GM18508 (cell line): Measurements from ENCODE around the gene FRYL.
"Not testable (repeated sequence)": the region's sequence is repeated elsewhere in the genome, so short reads cannot be mapped to it uniquely, and the experiment has no call there.

ENCODE experiments used
- ATAC-seq: cut with Tn5 transposase; IDR thresholded peaks from one replicate; pipeline ENCODE4 v1.9.1; 2021; ENCODE audit warnings: moderate number of reproducible peaks; ENCODE audit not compliant: insufficient read depth, unreplicated experiment

The FRYL gene

DNA sequence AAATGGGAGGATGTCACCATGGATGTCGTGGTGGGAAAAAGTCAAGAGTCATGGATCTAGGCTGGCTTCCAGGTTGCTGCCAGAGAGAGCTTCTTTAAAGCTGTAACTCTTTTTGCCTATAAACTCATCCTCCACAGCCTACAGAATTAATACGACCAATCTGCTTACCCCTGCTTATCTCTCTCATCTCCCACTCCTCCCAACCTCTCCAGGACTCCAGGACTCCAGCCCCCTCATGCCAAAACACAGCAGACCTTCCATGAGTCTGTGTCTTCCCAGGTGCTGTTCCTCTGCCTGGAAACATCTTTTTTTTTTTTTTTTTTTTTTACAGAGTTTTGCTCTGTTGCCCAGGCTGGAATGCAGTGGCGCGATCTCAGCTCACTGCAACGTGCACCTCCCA lies 312.2 kb downstream of the FRYL start:
- no peak for ATAC-seq

DNA sequence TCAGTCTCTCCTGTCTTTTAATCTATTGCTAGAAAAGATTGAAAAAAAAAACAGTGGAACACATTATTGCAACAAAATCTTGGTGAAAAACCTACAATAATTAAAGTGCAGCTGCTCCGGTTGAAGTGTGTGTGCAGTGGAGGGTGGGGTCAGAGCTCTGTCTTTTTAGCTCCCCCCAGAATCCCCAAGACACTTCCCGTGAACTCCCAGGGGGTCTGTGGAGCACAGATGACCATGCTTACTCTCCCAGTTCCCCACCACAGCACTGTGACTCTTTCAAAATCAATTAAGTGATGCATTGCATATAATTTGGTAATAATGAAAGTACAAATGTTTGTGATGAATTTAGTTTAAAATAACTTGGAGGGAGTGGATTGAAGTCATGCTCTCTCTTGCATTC lies 312.6 kb downstream of the FRYL start:
- no peak for ATAC-seq

DNA sequence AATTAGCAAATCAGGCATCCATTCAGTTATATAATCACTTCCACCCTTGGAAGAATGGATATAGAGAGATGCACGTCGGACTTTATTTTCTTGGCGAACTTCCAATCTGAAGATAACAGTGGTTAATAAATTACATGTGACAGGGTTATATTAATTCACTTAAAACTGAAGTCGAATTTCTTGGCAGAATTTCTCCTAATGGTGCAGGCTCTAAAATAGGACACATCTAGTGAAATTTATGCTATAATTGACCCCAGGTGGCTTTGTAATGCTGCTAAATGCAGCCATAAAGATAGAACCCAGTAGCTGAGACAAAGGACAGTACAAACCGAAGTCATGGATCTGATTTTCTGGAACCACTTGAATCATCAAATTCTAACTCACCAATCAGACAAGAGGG lies 317.7 kb downstream of the FRYL start:
- no peak for ATAC-seq

DNA sequence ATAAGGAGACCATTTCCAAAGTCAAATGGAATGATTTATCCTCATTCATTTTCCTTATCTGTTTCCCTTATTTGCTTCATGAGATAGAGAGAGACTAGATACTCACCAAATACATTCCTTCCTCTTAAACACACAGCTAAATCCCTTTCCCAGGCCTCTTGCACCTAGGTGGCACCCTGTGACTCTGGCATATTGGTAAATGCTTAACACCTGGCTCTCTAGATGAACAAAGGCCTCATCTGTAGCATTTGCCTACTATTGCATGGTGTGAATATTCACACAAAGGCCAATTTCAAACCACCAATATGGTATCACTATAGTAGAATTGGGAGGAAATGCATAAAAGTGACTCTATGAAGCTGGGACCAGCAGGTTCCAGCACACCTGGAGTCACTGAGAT lies 319.1 kb downstream of the FRYL start:
- no peak for ATAC-seq

DNA sequence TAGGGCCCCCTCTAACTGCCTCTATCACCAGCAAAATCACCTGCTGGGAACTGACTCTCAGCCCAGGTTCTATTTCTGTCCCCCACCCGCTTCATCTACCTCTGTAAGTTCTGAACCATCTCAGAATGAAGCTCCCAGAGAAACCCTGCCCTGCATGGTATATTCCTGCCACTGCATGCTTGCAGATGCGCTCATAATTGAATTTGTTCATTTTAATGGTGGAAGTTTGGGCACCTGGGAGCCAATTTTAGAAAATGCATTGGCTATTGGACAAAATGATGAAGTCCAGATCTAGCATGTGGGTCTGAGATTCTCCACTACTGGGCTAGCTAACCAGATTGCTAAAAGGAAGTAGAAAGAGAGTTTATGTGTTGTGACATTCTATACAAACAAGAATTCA lies 325.5 kb downstream of the FRYL start:
- no peak for ATAC-seq

DNA sequence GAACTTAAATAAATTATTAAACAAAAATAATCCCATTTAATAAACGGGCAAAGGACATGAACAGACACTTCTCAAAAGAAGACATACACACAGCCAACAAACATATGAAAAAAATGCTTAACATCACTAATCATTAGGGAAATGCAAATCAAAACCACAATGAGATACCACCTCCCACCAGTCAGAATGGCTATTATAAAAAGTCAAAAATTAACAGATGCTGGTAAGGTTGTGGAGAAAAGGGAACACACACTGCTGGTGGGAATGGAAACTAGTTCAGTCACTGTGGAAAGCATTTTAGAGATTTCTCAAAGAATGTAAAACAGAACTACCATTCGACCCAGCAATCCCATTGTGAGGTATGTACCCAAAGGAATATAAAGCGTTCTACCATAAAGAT lies 328.4 kb downstream of the FRYL start:
- not testable (repeated sequence) for ATAC-seq

DNA sequence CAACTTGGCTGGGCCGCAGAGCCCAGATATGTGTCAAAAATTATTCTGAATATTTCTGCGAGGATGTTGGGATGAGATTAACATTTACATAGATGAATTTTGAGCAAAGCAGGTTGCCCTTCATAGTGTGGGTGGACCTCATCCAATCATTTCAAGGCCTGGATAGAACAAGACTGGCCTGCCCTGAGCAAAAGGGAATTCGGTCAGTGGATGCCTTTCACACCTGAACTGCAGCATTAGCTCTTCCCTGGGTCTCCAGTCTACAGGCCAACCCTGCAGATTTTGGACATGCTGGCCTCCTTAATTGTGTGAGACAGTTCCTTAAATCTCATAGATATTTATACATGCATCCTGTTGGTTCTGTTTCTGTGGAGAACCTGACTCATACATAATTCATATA lies 329.3 kb downstream of the FRYL start:
- no peak for ATAC-seq

DNA sequence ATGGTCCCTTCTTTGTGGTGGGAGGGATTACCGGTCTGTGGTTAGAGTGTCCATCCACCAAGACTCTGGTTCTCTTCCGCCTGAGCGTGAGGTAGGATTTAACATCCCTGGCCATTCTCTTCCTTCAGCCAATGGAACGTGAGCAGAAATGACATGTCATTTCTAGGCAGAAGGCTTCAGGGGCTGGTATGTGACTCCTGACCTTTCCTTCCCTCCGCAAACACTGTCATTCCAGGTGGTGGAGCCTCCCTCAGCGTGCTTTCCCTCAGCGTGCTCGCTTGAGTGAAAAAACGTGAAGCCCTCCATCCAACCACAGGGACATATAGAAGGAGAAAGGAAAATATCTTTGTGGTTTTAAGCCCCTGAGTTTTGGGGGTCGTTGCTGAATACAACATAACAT lies 330.9 kb downstream of the FRYL start:
- ATAC-seq: no peak
